Jurkat, Clone E6-1 (cell line): ENCODE data around the gene TBC1D22A. TPM values are rescaled to one million over a fixed set of nuclear protein-coding genes. Genes with fewer than 3 reads are reported as not detected.
"Not testable (repeated sequence)": the region's sequence is repeated elsewhere in the genome, so short reads cannot be mapped to it uniquely, and the experiment has no call there.

Source experiments
- DNase-seq: peaks from one replicate; pipeline ENCODE4 v3.0.0-alpha.2; 2011; ENCODE audit warnings: low read depth, low spot score
- H3K4me3 ChIP-seq: 2 replicates; pipeline ENCODE4 v1.5.1; 2011; ENCODE audit warnings: mild to moderate bottlenecking, low read length, control low read depth, moderate library complexity
- polyA plus RNA-seq: library from polyadenylated mRNA; unstranded; fragments of >200 nt; gene quantifications from one replicate; pipeline ENCODE4 v1.2.1, GENCODE V29; 2012; ENCODE audit warnings: missing spikeins; ENCODE audit not compliant: insufficient read length, insufficient read depth

Gene TBC1D22A
- polyA plus RNA-seq: 15.0 TPM

- H3K4me3 ChIP-seq: peak within 1 kb of the TSS; percentile 78
- peak; percentile 94 for DNase-seq
Measured at GRCh38 chr22:46762238-46763050, at the start of gene TBC1D22A. TBC1D22A (plus strand) TSS chr22:46762650; CDS start chr22:46762787, 137 bp downstream.

- H3K4me3 ChIP-seq: no peak overlapping the region
- no peak for DNase-seq
Measured at GRCh38 chr22:46714550-46714949, 47.9 kb upstream of the TBC1D22A start.

- DNase-seq: no peak
- no peak overlapping the region for H3K4me3 ChIP-seq
Measured at GRCh38 chr22:46719921-46720320, 42.5 kb upstream of the TBC1D22A start.

GRCh38 chr22:46721501-46722085 lies 40.9 kb upstream of the TBC1D22A start:
- DNase-seq: no peak
- no peak overlapping the region for H3K4me3 ChIP-seq

- H3K4me3 ChIP-seq: no peak overlapping the region
- no peak for DNase-seq
Measured at GRCh38 chr22:46723882-46724281, 38.6 kb upstream of the TBC1D22A start.

- DNase-seq: no peak
- no peak overlapping the region for H3K4me3 ChIP-seq
Measured at GRCh38 chr22:46725096-46725495, 37.4 kb upstream of the TBC1D22A start.

- DNase-seq: no peak
- no peak overlapping the region for H3K4me3 ChIP-seq
Measured at GRCh38 chr22:46726066-46726985, 36.1 kb upstream of the TBC1D22A start.

GRCh38 chr22:46726986-46727317 lies 35.5 kb upstream of the TBC1D22A start:
- H3K4me3 ChIP-seq: no peak overlapping the region
- no peak for DNase-seq

GRCh38 chr22:46727813-46728364 lies 34.6 kb upstream of the TBC1D22A start:
- no peak overlapping the region for H3K4me3 ChIP-seq
- no peak for DNase-seq

GRCh38 chr22:46728470-46728869 lies 34.0 kb upstream of the TBC1D22A start:
- H3K4me3 ChIP-seq: no peak overlapping the region
- DNase-seq: no peak

- no peak overlapping the region for H3K4me3 ChIP-seq
- DNase-seq: no peak
Measured at GRCh38 chr22:46730568-46731245, 31.7 kb upstream of the TBC1D22A start.

GRCh38 chr22:46731246-46732040 lies 31.0 kb upstream of the TBC1D22A start:
- no peak overlapping the region for H3K4me3 ChIP-seq
- no peak for DNase-seq

- H3K4me3 ChIP-seq: no peak overlapping the region
- no peak for DNase-seq
Measured at GRCh38 chr22:46732041-46732379, 30.4 kb upstream of the TBC1D22A start.

- no peak overlapping the region for H3K4me3 ChIP-seq
- no peak for DNase-seq
Measured at GRCh38 chr22:46732513-46732912, 29.9 kb upstream of the TBC1D22A start.

GRCh38 chr22:46734213-46734722 lies 28.2 kb upstream of the TBC1D22A start:
- H3K4me3 ChIP-seq, DNase-seq: not testable (repeated sequence)

- no peak overlapping the region for H3K4me3 ChIP-seq
- DNase-seq: no peak
Measured at GRCh38 chr22:46734830-46735453, 27.5 kb upstream of the TBC1D22A start.

- DNase-seq: no peak
- H3K4me3 ChIP-seq: no peak overlapping the region
Measured at GRCh38 chr22:46735747-46736608, 26.5 kb upstream of the TBC1D22A start.
